Heart left ventricle (tissue), 16 donors: Measurements from ENCODE around the gene ELOVL5. TPM values are rescaled to one million over a fixed set of nuclear protein-coding genes. Genes with fewer than 3 reads are reported as not detected.

Experiments used
- ATAC-seq, 4 donors: fragments of 200-7000 bp; cut with Tn5 transposase; one replicate each; pipeline ENCODE4 v1.9.1; 2020 to 2022; ENCODE audit warnings: moderate library complexity in 4 of 4, mild to moderate bottlenecking in 3 of 4, moderate number of reproducible peaks in 1 of 4
- DNase-seq, 5 donors: peaks; one replicate each; pipeline ENCODE4 v3.0.0-alpha.2; 2020
- H3K27ac ChIP-seq, 12 donors: fragments of 200-600 bp; sonication (generic) in 4 of 12; one replicate each; pipeline versions ENCODE4 v1.5.0 to v1.8.0; 2016 to 2022; ENCODE audit warnings: mild to moderate bottlenecking in 2 of 12
- H3K27me3 ChIP-seq, 9 donors: fragments of 200-600 bp; sonication (generic) in 2 of 9; one replicate each; pipeline versions ENCODE4 v1.5.1 to v1.8.0; 2016 to 2022; ENCODE audit warnings: mild to moderate bottlenecking in 3 of 9
- H3K36me3 ChIP-seq, 9 donors: fragments of 200-600 bp; sonication (generic) in 2 of 9; one replicate each; pipeline versions ENCODE4 v1.5.0 to v1.8.0; 2018 to 2022; ENCODE audit warnings: mild to moderate bottlenecking in 2 of 9
- H3K4me1 ChIP-seq, 12 donors: fragments of 200-600 bp; sonication (generic) in 4 of 12; one replicate each; pipeline versions ENCODE4 v1.5.0 to v1.8.0; 2016 to 2022; ENCODE audit warnings: mild to moderate bottlenecking in 3 of 12
- H3K4me3 ChIP-seq, 12 donors: fragments of 200-600 bp; sonication (generic) in 4 of 12; one replicate each; pipeline versions ENCODE4 v1.5.0 to v1.8.0; 2017 to 2022; ENCODE audit warnings: mild to moderate bottlenecking in 9 of 12, moderate library complexity in 4 of 12
- H3K9me3 ChIP-seq, 12 donors: fragments of 200-600 bp; sonication (generic) in 4 of 12; one replicate each; pipeline versions ENCODE4 v1.5.0 to v1.8.0; 2016 to 2022; ENCODE audit warnings: mild to moderate bottlenecking in 1 of 12
- CTCF ChIP-seq, 12 donors: fragments of 200-600 bp; sonication (generic) in 4 of 12; IDR thresholded peaks; one replicate each; pipeline versions ENCODE4 v1.5.0 to v1.8.0; 2018 to 2022; ENCODE audit warnings: antibody characterized with exemption in 12 of 12, mild to moderate bottlenecking in 5 of 12
- POLR2A ChIP-seq, 2 donors: fragments of 450-650 bp; IDR thresholded peaks; one replicate each; pipeline ENCODE4 v1.6.1; 2017; ENCODE audit warnings: antibody characterized with exemption in 2 of 2, mild to moderate bottlenecking in 2 of 2, moderate library complexity in 2 of 2
- WGBS, 4 donors: extraction: QIAGEN DNeasy Blood & Tissue Kit in 2 of 4; methylation state at CpG; one replicate each; pipeline versions ENCODE4 v1.1.5 to v1.1.7; 2013 to 2018; 5-methylcytosine and 5-hydroxymethylcytosine counted together
- intact Hi-C, 10 donors: fragments of 100-400 bp; cut with DNase I; formaldehyde crosslinking; loops; one replicate each; pipeline versions ENCODE4 v1.11.1 to v1.14.2; 2022
- polyA plus RNA-seq, 2 donors: library from polyadenylated mRNA; stranded (reverse); fragments of 200-250 nt; gene quantifications; one replicate each; pipeline ENCODE4 v1.2.3, GENCODE V29; 2013
- total RNA-seq, 9 donors: library from RNA; depleted of rRNA in 2 of 9; stranded (reverse); fragments of >200 nt in 2 of 9; fragmentation: NEBNext Ultra II Directional in 3 of 9; extraction: Animal tissue kit (Norgen Biotek cat#: 25700) in 3 of 9; gene quantifications; one replicate each; pipeline versions ENCODE4 v1.1.0 to v1.2.4, GENCODE V29; 2016 to 2023
- donor health status: ischemic (EF 13 %, LVEDD 7.1; RV severe dilation, severe dysfunction).
- donor health status: healthy with polysubstance abuse.
- donor health status: DM: no; HTN: yes; CAD: no.
- donor health status: DM: no; HTN: no; CAD: no.
- donor health status: ischemic (EF 25% LVEDD 6.9; RV normal size, moderate dysfunction).
- donor health status: ischemic (EF 25% LVEDD 5.7; RV mildly dilated, moderate dysfunction).
- donor health status: healthy.
- donor health status: DM: yes; HTN: yes; CAD: no.
- donor health status: ischemic (EF 35%, LVEDD 5.7; RV mildly dilated, moderate dysfunction).
- donor health status: nonischemic (EF 11% LVEDD 7.7; RV severe dilation, severe dysfunction).
- donor health status: DM: yes; HTN: yes; CAD: no.
- donor health status: PGD.
- donor health status: ischemic (EF 29% LVEDD 5.4; RV normal size, mild dysfunction).
- donor health status: nonischemic (EF 23%, LVEDD 6.1; RV moderate dilation, normal function).

The ELOVL5 gene
- total and polyA plus RNA-seq, 11 donors: 9.6 to 47.9 (median 29.3) TPM

GRCh38 chr6:53252177-53252692 is 96.5 kb downstream of the ELOVL5 start:
- Histone ChIP-seq H3K4me3 (no peak overlapping the region), H3K9me3 (no peaks in the 10 kb centered on the region), H3K4me1 (peaks cover 0 to 19% (median 0%) of the 10 kb centered on the region in 12 donors), H3K27ac (peak overlapping the region in 1 of 12 donors; percentile 17), H3K27me3 (no peaks in the 10 kb centered on the region), H3K36me3 (no peaks in the 10 kb centered on the region)
- no peak for TF ChIP-seq POLR2A (IDR thresholded peaks at IDR 0.05)
- TF ChIP-seq CTCF (IDR thresholded peaks at IDR 0.05): no peak
- ATAC-seq (no peak), DNase-seq (no peak)
- intact Hi-C loops: loop anchor here in 1 of 10 donors (5.0 kb wide), 1 partner anchor 65 kb away; no protein-coding TSS in a partner anchor
- WGBS, 4 donors: 75 to 81% (median 79%) methylated on average over 3 of the region's 3 CpGs

GRCh38 chr6:53251033-53251672 is 97.6 kb downstream of the ELOVL5 start:
- H3K4me1 ChIP-seq: peaks cover 0 to 19% (median 0%) of the 10 kb centered on the region in 12 donors
- H3K27ac ChIP-seq: peak overlapping the region in 3 of 12 donors; percentile 7 to 65 (median 17)
- no peaks in the 10 kb centered on the region for H3K27me3 ChIP-seq
- ATAC-seq (peak in 3 of 4 donors; percentile 37 to 77 (median 62)), DNase-seq (no peak)
- TF ChIP-seq POLR2A (IDR thresholded peaks at IDR 0.05) (no peak), CTCF (IDR thresholded peaks at IDR 0.05) (no peak)
- H3K4me3 ChIP-seq: no peak overlapping the region
- intact Hi-C loops: loop anchor here in 1 of 10 donors (5.0 kb wide), 1 partner anchor 64 kb away; no protein-coding TSS in a partner anchor
- 63 to 80% (median 67%) methylated on average over 3 of the region's 3 CpGs for WGBS, 4 donors
- no peaks in the 10 kb centered on the region for H3K9me3 ChIP-seq
- no peaks in the 10 kb centered on the region for H3K36me3 ChIP-seq

GRCh38 chr6:53250176-53251032 is 98.3 kb downstream of the ELOVL5 start:
- H3K36me3 ChIP-seq: no peaks in the 10 kb centered on the region
- no peaks in the 10 kb centered on the region for H3K9me3 ChIP-seq
- ATAC-seq (peak in 3 of 4 donors; percentile 31 to 52 (median 32)), DNase-seq (no peak)
- intact Hi-C loops: loop anchor here in 1 of 10 donors (5.0 kb wide), 1 partner anchor 63 kb away; no protein-coding TSS in a partner anchor
- H3K4me1 ChIP-seq: peaks cover 0 to 19% (median 0%) of the 10 kb centered on the region in 12 donors
- H3K27me3 ChIP-seq: no peaks in the 10 kb centered on the region
- peak overlapping the region in 11 of 12 donors; percentile 1 to 81 (median 26) for H3K27ac ChIP-seq
- H3K4me3 ChIP-seq: no peak overlapping the region
- WGBS, 4 donors: 68 to 80% (median 77%) methylated on average over 8 of the region's 8 CpGs
- TF ChIP-seq CTCF (IDR thresholded peaks at IDR 0.05) (no peak), POLR2A (IDR thresholded peaks at IDR 0.05) (no peak)

GRCh38 chr6:53246924-53247323 is 101.8 kb downstream of the ELOVL5 start:
- ATAC-seq: no peak
- 52 to 69% (median 55%) methylated on average over 2 of the region's 2 CpGs for WGBS, 4 donors
- Histone ChIP-seq H3K4me1 (peaks cover 0 to 15% (median 0%) of the 10 kb centered on the region in 12 donors), H3K36me3 (no peaks in the 10 kb centered on the region), H3K27ac (no peak overlapping the region), H3K4me3 (no peak overlapping the region), H3K9me3 (no peaks in the 10 kb centered on the region), H3K27me3 (no peaks in the 10 kb centered on the region)
- intact Hi-C loops: no loop called here
- TF ChIP-seq CTCF (IDR thresholded peaks at IDR 0.05): no peak
- TF ChIP-seq POLR2A (IDR thresholded peaks at IDR 0.05): no peak
- no peak for DNase-seq
